A673 (cell line): ENCODE data around the gene EXTL1. TPM values are rescaled to one million over a fixed set of nuclear protein-coding genes. Genes with fewer than 3 reads are reported as not detected.

Experiments
- BruUV-seq: library from RNA; stranded (reverse); fragments of 400-500 nt; replicated peaks from 2 replicates; lab custom pipeline; 2021; lab: Mats Ljungman, UMichigan
- CTCF ChIA-PET: fragments of 300-600 bp; sonication (Branson Sonifier 250); formaldehyde crosslinking; loops from one replicate; lab custom pipeline; 2022; ENCODE audit warnings: antibody characterized with exemption; lab: Charles Lee
- POLR2A ChIA-PET: fragments of 300-600 bp; sonication (Branson Sonifier 250); formaldehyde crosslinking; loops from one replicate; lab custom pipeline; 2022; ENCODE audit warnings: antibody characterized with exemption; ENCODE audit not compliant: low non-redundant PET; lab: Charles Lee
- DNase-seq: peaks from one replicate; pipeline ENCODE4 v3.0.0-alpha.2; 2015; ENCODE audit warnings: low spot score
- H3K27ac ChIP-seq: fragments of 200-600 bp; sonication (generic); 2 replicates; pipeline ENCODE4 v1.5.1; 2016; ENCODE audit warnings: mixed run types, low read depth, mild to moderate bottlenecking, mixed read lengths, antibody characterized with exemption, low read length; ENCODE audit not compliant: poor library complexity, severe bottlenecking
- H3K27me3 ChIP-seq: fragments of 200-600 bp; sonication (generic); replicated peaks from 2 replicates; pipeline ENCODE4 v1.6.1; 2017; ENCODE audit warnings: mixed run types, low read depth, mild to moderate bottlenecking, mixed read lengths, antibody characterized with exemption, low read length; ENCODE audit not compliant: insufficient read depth, poor library complexity
- H3K36me3 ChIP-seq: fragments of 200-600 bp; sonication (generic); 2 replicates; pipeline ENCODE4 v1.6.1; 2016; ENCODE audit warnings: mixed run types, mild to moderate bottlenecking, mixed read lengths, antibody characterized with exemption, low read length; ENCODE audit not compliant: insufficient read depth, poor library complexity, severe bottlenecking
- H3K4me1 ChIP-seq: fragments of 200-600 bp; sonication (generic); 2 replicates; pipeline ENCODE4 v1.6.1; 2017; ENCODE audit warnings: mixed run types, mild to moderate bottlenecking, mixed read lengths, antibody characterized with exemption, low read length; ENCODE audit not compliant: insufficient read depth, poor library complexity, severe bottlenecking
- H3K4me3 ChIP-seq: fragments of 200-600 bp; sonication (generic); 2 replicates; pipeline ENCODE4 v1.5.1; 2016; ENCODE audit warnings: low read depth, mixed run types, mild to moderate bottlenecking, mixed read lengths, low read length; ENCODE audit not compliant: poor library complexity, severe bottlenecking
- H3K9me3 ChIP-seq: fragments of 200-600 bp; sonication (generic); 2 replicates; pipeline ENCODE4 v1.6.1; 2016; ENCODE audit warnings: mixed run types, low read depth, mild to moderate bottlenecking, mixed read lengths, antibody characterized with exemption, low read length; ENCODE audit not compliant: poor library complexity, severe bottlenecking
- EZH2 ChIP-seq: fragments of 200-600 bp; sonication (generic); IDR thresholded peaks from 2 replicates; pipeline ENCODE4 v1.6.1; 2017; ENCODE audit warnings: borderline replicate concordance, low read depth, mild to moderate bottlenecking, mixed read lengths, antibody characterized with exemption, low read length; ENCODE audit not compliant: poor library complexity, severe bottlenecking
- intact Hi-C: fragments of 100-400 bp; cut with micrococcal nuclease; formaldehyde crosslinking; loops from one replicate; pipeline ENCODE4 v1.10.0; 2022; ENCODE audit not compliant: unreplicated experiment
- total RNA-seq: library from RNA; stranded (reverse); gene quantifications from 2 replicates; pipeline ENCODE4 v1.2.3, GENCODE V29; 2021
- TF ChIP-seq, protein P1 (sequence below): fragments of 300-800, 200-600 bp; sonication (generic); conservative IDR thresholded peaks from 2 replicates; pipeline ENCODE4 v1.5.1; 2017; ENCODE audit warnings: low read depth, mild to moderate bottlenecking, antibody characterized with exemption, low read length, moderate library complexity, mixed read lengths

EXTL1 gene
- total RNA-seq, 1 experiment from 2014 or later = not detected

DNA sequence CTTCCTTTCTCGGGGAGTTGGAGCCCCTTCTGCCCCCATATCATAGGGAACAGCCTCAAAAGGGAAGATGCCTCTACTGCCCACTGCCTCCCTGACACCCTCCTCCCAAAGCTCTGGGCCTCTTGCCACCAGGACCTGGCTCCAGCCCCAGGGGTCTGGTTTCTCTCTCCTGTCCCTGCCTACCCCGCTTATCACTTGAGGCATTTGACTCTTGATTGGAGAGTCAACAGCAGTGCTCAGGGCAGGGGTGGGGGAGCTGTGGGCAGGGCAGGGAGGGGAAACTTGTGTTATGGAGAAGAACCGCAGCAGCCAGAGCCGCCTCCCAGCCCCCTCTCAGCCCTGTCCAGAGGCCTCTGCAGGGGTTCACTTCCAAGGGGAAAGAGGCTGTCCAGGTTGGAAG lies 45.3 kb downstream of the EXTL1 start:
- POLR2A ChIA-PET = no interaction called here
- no peaks in the 10 kb centered on the region for H3K4me1 ChIP-seq
- TF ChIP-seq, protein P1, sequence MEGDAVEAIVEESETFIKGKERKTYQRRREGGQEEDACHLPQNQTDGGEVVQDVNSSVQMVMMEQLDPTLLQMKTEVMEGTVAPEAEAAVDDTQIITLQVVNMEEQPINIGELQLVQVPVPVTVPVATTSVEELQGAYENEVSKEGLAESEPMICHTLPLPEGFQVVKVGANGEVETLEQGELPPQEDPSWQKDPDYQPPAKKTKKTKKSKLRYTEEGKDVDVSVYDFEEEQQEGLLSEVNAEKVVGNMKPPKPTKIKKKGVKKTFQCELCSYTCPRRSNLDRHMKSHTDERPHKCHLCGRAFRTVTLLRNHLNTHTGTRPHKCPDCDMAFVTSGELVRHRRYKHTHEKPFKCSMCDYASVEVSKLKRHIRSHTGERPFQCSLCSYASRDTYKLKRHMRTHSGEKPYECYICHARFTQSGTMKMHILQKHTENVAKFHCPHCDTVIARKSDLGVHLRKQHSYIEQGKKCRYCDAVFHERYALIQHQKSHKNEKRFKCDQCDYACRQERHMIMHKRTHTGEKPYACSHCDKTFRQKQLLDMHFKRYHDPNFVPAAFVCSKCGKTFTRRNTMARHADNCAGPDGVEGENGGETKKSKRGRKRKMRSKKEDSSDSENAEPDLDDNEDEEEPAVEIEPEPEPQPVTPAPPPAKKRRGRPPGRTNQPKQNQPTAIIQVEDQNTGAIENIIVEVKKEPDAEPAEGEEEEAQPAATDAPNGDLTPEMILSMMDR = no peak
- TF ChIP-seq EZH2 = no peak
- no peak for DNase-seq
- intact Hi-C loops = no loop called here
- no peak overlapping the region for H3K4me3 ChIP-seq
- CTCF ChIA-PET = no interaction called here
- H3K36me3 ChIP-seq = no peaks in the 10 kb centered on the region
- no peaks in the 10 kb centered on the region for H3K9me3 ChIP-seq
- no peak overlapping the region for H3K27ac ChIP-seq
- no TSS peak for BruUV-seq
- peaks cover 18% of the 10 kb centered on the region for H3K27me3 ChIP-seq

DNA sequence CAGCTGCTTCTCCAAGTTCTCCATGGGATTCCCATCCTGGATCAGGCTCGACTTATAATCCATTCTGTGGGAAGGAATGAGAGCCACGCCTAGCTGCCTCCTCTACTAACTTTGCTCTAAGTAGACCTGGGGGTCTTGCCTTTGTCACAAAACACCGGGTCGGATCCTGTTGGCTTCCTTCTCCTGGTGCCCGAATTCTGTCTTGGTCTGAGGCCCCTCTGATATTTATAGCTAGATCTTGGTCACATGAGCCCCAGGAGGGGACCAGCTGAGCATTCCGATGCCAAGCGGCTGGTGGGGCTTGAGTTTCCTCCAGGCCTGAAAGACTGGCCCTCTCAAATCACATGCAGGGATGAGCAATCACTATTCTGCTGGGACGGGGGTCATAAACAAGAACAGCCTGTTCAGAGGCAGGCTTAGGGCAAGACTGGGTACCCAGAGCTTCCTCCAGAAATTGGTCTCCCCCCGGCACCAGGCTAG lies 45.9 kb downstream of the EXTL1 start, which contains the start of gene TRIM63:
TRIM63 (minus strand) TSS at position 199 of the 480 bp plus-strand sequence; CDS start at position 63, 136 bp downstream.
- H3K36me3 ChIP-seq = no peaks in the 10 kb centered on the region
- peaks cover 24% of the 10 kb centered on the region for H3K27me3 ChIP-seq
- no peaks in the 10 kb centered on the region for H3K4me1 ChIP-seq
- ChIA-PET CTCF (no interaction called here), POLR2A (no interaction called here)
- intact Hi-C loops = no loop called here
- no peak for DNase-seq
- H3K4me3 ChIP-seq = no peak within 1 kb of the TSS
- no peaks in the 10 kb centered on the region for H3K9me3 ChIP-seq
- TF ChIP-seq, protein P1 = no peak
- no peak for TF ChIP-seq EZH2
- no TSS peak for BruUV-seq
- no peak within 1 kb of the TSS for H3K27ac ChIP-seq

- Histone ChIP-seq H3K4me1 (no peaks in the 10 kb centered on the region), H3K4me3 (no peak overlapping the region), H3K36me3 (no peaks in the 10 kb centered on the region), H3K27ac (no peak overlapping the region), H3K9me3 (no peaks in the 10 kb centered on the region), H3K27me3 (peaks cover 33% of the 10 kb centered on the region)
- ChIA-PET POLR2A (no interaction called here), CTCF (no interaction called here)
- DNase-seq = no peak
- no TSS peak for BruUV-seq
- intact Hi-C loops = no loop called here
- TF ChIP-seq, protein P1 = no peak
- TF ChIP-seq EZH2 = no peak
Measured at GRCh38 chr1:26069941-26070295, 48.3 kb downstream of the EXTL1 start.
